NT2/D1 (cell line): Measurements from ENCODE around the gene CD44.

Experiments
- SUZ12 ChIP-seq: IDR thresholded peaks from 2 replicates; pipeline ENCODE4 v1.6.1; 2011; ENCODE audit not compliant: insufficient read length, insufficient read depth; ENCODE audit errors: extremely low read depth
- YY1 ChIP-seq: IDR thresholded peaks from 2 replicates; pipeline ENCODE4 v1.6.1; 2011; ENCODE audit not compliant: insufficient read length, insufficient read depth
- ZNF274 ChIP-seq: IDR thresholded peaks from 2 replicates; pipeline ENCODE4 v1.6.1; 2011; ENCODE audit warnings: mild to moderate bottlenecking, low read depth, low read length

GRCh38 chr11:35163209-35163608 is 24.2 kb downstream of the CD44 start:
- no peak for TF ChIP-seq YY1
- TF ChIP-seq ZNF274 = no peak
- TF ChIP-seq SUZ12 = no peak
